HepG2 (cell line): ENCODE measurements around the gene ODAD4. TPM values are rescaled to one million over a fixed set of nuclear protein-coding genes. Genes with fewer than 3 reads are reported as not detected.

Source experiments
- BATF2 ChIP-seq: sonication (generic); formaldehyde crosslinking; IDR thresholded peaks from 2 replicates; pipeline ENCODE4 v1.8.0; 2022; ENCODE audit warnings: mild to moderate bottlenecking, missing genetic modification reagents, moderate library complexity
- CREBL2 ChIP-seq: sonication (generic); formaldehyde crosslinking; IDR thresholded peaks from 2 replicates; pipeline ENCODE4 v1.8.1; 2023; ENCODE audit warnings: missing genetic modification reagents, mild to moderate bottlenecking, borderline replicate concordance
- EED ChIP-seq: sonication (generic); formaldehyde crosslinking; IDR thresholded peaks from 2 replicates; pipeline ENCODE4 v1.5.0; 2020; ENCODE audit warnings: mild to moderate bottlenecking, missing genetic modification reagents
- HIVEP1 ChIP-seq: sonication (generic); formaldehyde crosslinking; IDR thresholded peaks from 2 replicates; pipeline ENCODE4 v1.4.0; 2020; ENCODE audit warnings: mild to moderate bottlenecking, missing genetic modification reagents
- KDM3A ChIP-seq: IDR thresholded peaks from 2 replicates; pipeline ENCODE4 v1.6.1; 2018; ENCODE audit warnings: low read depth, missing compliant biosample characterization
- KDM5A ChIP-seq: fragments of 200-600 bp; sonication (generic); IDR thresholded peaks from 2 replicates; pipeline ENCODE4 v1.7.0; 2018; ENCODE audit warnings: antibody characterized with exemption, mild to moderate bottlenecking, low read length, borderline replicate concordance
- MED8 ChIP-seq: sonication (generic); formaldehyde crosslinking; IDR thresholded peaks from 2 replicates; pipeline ENCODE4 v1.8.1; 2023; ENCODE audit warnings: mild to moderate bottlenecking, missing genetic modification reagents; ENCODE audit not compliant: insufficient replicate concordance
- RBFOX2 ChIP-seq: fragments of 200-400 bp; formaldehyde crosslinking; IDR thresholded peaks from 2 replicates; pipeline ENCODE4 v1.6.1; 2017; ENCODE audit warnings: low read depth, mild to moderate bottlenecking, low read length
- SIX1 ChIP-seq: sonication (generic); formaldehyde crosslinking; IDR thresholded peaks from 2 replicates; pipeline ENCODE4 v1.4.0; 2020; ENCODE audit warnings: missing genetic modification reagents, borderline replicate concordance
- SP2 ChIP-seq: sonication (generic); formaldehyde crosslinking; IDR thresholded peaks from 2 replicates; pipeline ENCODE4 v1.5.1; 2020; ENCODE audit warnings: mild to moderate bottlenecking, missing genetic modification reagents
- TCF7L2 ChIP-seq: IDR thresholded peaks from 2 replicates; pipeline ENCODE4 v1.6.1; 2011; ENCODE audit warnings: mild to moderate bottlenecking, low read depth, low read length, moderate library complexity
- ZNF251 ChIP-seq: sonication (generic); formaldehyde crosslinking; IDR thresholded peaks from 2 replicates; pipeline ENCODE4 v1.9.0; 2021; ENCODE audit warnings: mild to moderate bottlenecking, missing genetic modification reagents
- ZNF331 ChIP-seq: sonication (generic); formaldehyde crosslinking; IDR thresholded peaks from 2 replicates; pipeline ENCODE4 v1.4.0; 2020; ENCODE audit warnings: missing genetic modification reagents
- ZNF558 ChIP-seq: sonication (generic); formaldehyde crosslinking; IDR thresholded peaks from 2 replicates; pipeline ENCODE4 v1.9.0; 2022; ENCODE audit warnings: mild to moderate bottlenecking, missing genetic modification reagents, borderline replicate concordance
- ZNF567 ChIP-seq: sonication (generic); formaldehyde crosslinking; IDR thresholded peaks from 2 replicates; pipeline ENCODE4 v1.8.1; 2023; ENCODE audit warnings: mild to moderate bottlenecking, missing genetic modification reagents, borderline replicate concordance
- ZNF597 ChIP-seq: sonication (generic); formaldehyde crosslinking; IDR thresholded peaks from 2 replicates; pipeline ENCODE4 v1.5.0; 2020; ENCODE audit warnings: missing genetic modification reagents
- polyA plus RNA-seq, 8 experiments: library from polyadenylated mRNA; depleted of rRNA in 3 of 8; stranded (reverse) in 7 of 8; unstranded in 1 of 8; fragments of >200 nt; fragmentation: Illumina TruSeq in 4 of 8; extraction: Trizol in 4 of 8; gene quantifications; 2 replicates each; pipeline versions ENCODE4 v1.2.1 to v1.2.3, GENCODE V29; 2011 to 2016; ENCODE audit warnings: low read depth in 4 of 8, missing spikeins in 1 of 8, mixed read lengths in 1 of 8; ENCODE audit not compliant: insufficient read depth in 1 of 8
- total RNA-seq, 5 experiments: library from RNA; depleted of rRNA; stranded (reverse); fragments of >200 nt; fragmentation: Illumina TruSeq; extraction: Trizol; gene quantifications; 2 replicates each; pipeline ENCODE4 v1.2.3, GENCODE V29; 2016; ENCODE audit warnings: low read depth in 1 of 5
- TF ChIP-seq, protein P1 (sequence below): sonication (generic); formaldehyde crosslinking; IDR thresholded peaks from 2 replicates; pipeline ENCODE4 v1.4.0; 2020; ENCODE audit warnings: missing genetic modification reagents, borderline replicate concordance
- TF ChIP-seq, protein P2 (sequence below): sonication (generic); formaldehyde crosslinking; IDR thresholded peaks from 2 replicates; pipeline ENCODE4; 2020; ENCODE audit warnings: missing genetic modification reagents, mild to moderate bottlenecking, borderline replicate concordance
- TF ChIP-seq, protein P3 (sequence below): fragments of 450-650 bp; IDR thresholded peaks from 2 replicates; pipeline ENCODE4 v1.6.1; 2017
- TF ChIP-seq, protein P4 (sequence below): sonication (generic); formaldehyde crosslinking; IDR thresholded peaks from 2 replicates; pipeline ENCODE4 v1.5.1; 2020; ENCODE audit warnings: missing genetic modification reagents, mild to moderate bottlenecking, borderline replicate concordance

ODAD4 gene
- total and polyA plus RNA-seq, 2 of the 13 experiments (the other 11 are each of a cell fraction or from before 2014, with no cell fraction given) = 0.48 to 0.53 TPM

DNA sequence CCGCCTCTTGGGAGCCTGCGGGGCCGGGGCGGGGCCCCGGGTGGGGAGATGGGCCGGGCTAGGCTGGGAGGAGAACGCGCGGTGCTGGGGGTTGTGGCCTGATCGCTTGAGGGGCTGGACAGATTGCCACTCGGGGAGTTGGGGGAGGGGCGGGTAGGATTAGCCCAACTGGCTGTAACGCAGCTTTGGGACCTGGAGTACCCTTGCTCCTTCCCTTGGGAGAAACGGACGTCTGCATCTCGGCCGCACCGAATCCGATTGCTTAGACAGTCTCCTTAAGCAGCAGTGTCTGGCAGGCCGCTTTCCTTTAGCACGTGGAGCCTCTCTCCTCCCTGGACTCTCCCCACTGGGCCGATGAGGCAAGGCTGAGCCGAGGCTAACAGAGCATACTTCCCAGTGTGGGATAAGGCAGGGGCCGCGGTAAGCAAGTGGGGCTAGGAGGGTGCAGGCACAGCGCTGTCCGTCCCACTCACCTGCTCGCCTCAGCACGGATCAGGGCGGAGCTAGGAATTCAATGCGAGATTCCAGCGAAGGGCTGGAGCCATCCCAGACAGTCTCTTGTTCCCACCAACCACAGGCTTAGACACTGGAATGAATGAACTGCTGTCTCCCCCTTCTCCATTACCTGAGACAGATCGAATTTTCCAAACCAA lies 11.1 kb upstream of the ODAD4 start (continued):
- TF ChIP-seq, protein P1, sequence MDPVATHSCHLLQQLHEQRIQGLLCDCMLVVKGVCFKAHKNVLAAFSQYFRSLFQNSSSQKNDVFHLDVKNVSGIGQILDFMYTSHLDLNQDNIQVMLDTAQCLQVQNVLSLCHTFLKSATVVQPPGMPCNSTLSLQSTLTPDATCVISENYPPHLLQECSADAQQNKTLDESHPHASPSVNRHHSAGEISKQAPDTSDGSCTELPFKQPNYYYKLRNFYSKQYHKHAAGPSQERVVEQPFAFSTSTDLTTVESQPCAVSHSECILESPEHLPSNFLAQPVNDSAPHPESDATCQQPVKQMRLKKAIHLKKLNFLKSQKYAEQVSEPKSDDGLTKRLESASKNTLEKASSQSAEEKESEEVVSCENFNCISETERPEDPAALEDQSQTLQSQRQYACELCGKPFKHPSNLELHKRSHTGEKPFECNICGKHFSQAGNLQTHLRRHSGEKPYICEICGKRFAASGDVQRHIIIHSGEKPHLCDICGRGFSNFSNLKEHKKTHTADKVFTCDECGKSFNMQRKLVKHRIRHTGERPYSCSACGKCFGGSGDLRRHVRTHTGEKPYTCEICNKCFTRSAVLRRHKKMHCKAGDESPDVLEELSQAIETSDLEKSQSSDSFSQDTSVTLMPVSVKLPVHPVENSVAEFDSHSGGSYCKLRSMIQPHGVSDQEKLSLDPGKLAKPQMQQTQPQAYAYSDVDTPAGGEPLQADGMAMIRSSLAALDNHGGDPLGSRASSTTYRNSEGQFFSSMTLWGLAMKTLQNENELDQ (CRISPR knock-in tag) = peak; percentile 85; the same call in 1 of the 2 replicates
- no peak for TF ChIP-seq BATF2 (CRISPR knock-in tag)
- TF ChIP-seq KDM5A = no peak
- TF ChIP-seq ZNF558 (CRISPR knock-in tag) = no peak; the same call in 1 of the 2 replicates
- peak; percentile 43 for TF ChIP-seq HIVEP1 (CRISPR knock-in tag)
- TF ChIP-seq ZNF597 (CRISPR knock-in tag) = no peak
- TF ChIP-seq, protein P2, sequence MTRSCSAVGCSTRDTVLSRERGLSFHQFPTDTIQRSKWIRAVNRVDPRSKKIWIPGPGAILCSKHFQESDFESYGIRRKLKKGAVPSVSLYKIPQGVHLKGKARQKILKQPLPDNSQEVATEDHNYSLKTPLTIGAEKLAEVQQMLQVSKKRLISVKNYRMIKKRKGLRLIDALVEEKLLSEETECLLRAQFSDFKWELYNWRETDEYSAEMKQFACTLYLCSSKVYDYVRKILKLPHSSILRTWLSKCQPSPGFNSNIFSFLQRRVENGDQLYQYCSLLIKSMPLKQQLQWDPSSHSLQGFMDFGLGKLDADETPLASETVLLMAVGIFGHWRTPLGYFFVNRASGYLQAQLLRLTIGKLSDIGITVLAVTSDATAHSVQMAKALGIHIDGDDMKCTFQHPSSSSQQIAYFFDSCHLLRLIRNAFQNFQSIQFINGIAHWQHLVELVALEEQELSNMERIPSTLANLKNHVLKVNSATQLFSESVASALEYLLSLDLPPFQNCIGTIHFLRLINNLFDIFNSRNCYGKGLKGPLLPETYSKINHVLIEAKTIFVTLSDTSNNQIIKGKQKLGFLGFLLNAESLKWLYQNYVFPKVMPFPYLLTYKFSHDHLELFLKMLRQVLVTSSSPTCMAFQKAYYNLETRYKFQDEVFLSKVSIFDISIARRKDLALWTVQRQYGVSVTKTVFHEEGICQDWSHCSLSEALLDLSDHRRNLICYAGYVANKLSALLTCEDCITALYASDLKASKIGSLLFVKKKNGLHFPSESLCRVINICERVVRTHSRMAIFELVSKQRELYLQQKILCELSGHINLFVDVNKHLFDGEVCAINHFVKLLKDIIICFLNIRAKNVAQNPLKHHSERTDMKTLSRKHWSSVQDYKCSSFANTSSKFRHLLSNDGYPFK = peak; percentile 55
- peak; percentile 70; the same call in 1 of the 2 replicates for TF ChIP-seq ZNF567 (CRISPR knock-in tag)
- TF ChIP-seq, protein P3, sequence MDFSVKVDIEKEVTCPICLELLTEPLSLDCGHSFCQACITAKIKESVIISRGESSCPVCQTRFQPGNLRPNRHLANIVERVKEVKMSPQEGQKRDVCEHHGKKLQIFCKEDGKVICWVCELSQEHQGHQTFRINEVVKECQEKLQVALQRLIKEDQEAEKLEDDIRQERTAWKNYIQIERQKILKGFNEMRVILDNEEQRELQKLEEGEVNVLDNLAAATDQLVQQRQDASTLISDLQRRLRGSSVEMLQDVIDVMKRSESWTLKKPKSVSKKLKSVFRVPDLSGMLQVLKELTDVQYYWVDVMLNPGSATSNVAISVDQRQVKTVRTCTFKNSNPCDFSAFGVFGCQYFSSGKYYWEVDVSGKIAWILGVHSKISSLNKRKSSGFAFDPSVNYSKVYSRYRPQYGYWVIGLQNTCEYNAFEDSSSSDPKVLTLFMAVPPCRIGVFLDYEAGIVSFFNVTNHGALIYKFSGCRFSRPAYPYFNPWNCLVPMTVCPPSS = no peak
- TF ChIP-seq TCF7L2 = no peak
- no peak for TF ChIP-seq EED
- TF ChIP-seq CREBL2 = no peak; the same call in 1 of the 2 replicates
- TF ChIP-seq SIX1 (CRISPR knock-in tag) = no peak
- no peak; the same call in 1 of the 2 replicates for TF ChIP-seq RBFOX2
- TF ChIP-seq KDM3A (CRISPR knock-in tag) = peak; percentile 8; the same call in 1 of the 2 replicates
- TF ChIP-seq MED8 (CRISPR knock-in tag) = peak; percentile 2
- no peak; the same call in 1 of the 2 replicates for TF ChIP-seq ZNF331 (CRISPR knock-in tag)
- no peak for TF ChIP-seq ZNF251 (CRISPR knock-in tag)
- no peak for TF ChIP-seq SP2 (CRISPR knock-in tag)
- TF ChIP-seq, protein P4, sequence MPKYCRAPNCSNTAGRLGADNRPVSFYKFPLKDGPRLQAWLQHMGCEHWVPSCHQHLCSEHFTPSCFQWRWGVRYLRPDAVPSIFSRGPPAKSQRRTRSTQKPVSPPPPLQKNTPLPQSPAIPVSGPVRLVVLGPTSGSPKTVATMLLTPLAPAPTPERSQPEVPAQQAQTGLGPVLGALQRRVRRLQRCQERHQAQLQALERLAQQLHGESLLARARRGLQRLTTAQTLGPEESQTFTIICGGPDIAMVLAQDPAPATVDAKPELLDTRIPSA (CRISPR knock-in tag) = no peak; the same call in 1 of the 2 replicates
